Vein endothelial cell (primary cell): ENCODE measurements around the gene TOPAZ1. TPM values are rescaled to one million over a fixed set of nuclear protein-coding genes. Genes with fewer than 3 reads are reported as not detected.

ENCODE experiments used
- total RNA-seq: library from RNA; depleted of rRNA; stranded (reverse); fragments of >200 nt; gene quantifications from 2 replicates; pipeline ENCODE4 v1.2.3, GENCODE V29; 2012

TOPAZ1 gene
- total RNA-seq, result not detected in 2 replicates

DNA sequence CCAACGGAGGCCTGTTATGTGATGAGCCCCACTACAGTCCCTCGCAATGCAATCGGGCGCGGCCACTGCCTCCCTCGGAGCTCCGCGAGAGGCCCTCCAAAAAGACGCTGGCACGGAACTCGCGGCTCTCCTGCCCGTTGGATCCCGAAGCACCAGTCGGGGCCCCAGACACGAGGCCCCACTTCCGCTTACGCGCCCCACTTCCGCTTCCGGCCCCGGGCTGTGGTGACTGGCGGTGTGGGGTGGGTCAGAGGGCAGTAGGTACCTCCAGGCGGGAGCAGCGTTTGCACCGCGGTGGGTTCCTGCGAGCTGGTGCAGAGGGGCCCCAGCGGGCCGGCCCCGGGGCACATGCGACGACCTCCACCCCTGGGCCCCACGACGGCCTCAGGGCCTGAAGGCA lies at the start of gene TOPAZ1:
TSS of gene TOPAZ1 (plus strand) at position 181 of the 400 bp plus-strand sequence. CDS start at position 349, 168 bp downstream.

DNA sequence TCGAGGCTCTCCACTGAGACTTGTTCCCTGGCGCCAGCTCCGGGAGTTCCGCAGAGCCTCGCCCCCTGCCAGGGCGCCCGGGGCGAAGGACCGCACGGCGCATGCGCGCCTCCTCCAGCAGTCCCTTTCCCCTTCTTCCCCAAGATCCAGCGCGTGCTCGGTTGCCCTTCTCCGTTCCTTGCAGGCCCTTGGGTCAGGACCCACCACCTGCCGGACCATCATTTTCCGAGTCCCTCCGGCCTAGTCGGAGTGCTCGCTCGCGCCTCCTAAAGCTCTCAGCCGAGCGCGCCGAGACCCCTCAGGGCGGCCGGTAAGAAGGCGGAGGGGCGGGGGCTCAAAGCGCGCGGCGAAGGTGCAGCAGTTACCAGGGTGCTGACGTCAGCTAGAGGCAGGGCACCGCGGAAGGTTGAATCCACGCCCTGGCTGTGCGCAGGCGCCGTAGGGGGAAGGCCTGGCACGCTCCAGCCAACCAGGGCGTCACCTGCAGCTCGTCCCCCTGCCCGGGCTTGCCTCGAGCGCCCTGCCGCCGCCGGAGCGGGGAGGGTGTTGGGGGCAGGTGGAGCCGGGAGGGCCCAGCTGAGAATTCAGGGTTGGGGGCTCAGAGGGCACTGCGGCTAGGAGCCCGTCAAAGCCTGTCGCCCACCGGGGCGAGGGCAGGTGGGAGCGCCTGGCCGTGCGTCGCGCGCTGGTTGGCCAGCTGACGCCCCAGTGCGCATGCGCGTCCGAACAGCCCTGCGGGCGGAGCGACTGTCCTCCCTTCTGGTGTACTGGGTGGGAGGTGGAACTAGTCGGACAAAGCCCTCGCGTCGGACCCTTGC lies 96.5 kb downstream of the TOPAZ1 start, which contains the start of gene TCAIM:
TSS of gene TCAIM (plus strand) at position 757 of the 818 bp plus-strand sequence. CDS start 16,017 bp downstream, outside the sequence.

Other genes starting within 250 kb of the TOPAZ1 start
- 25.2 and 27.4 TPM in 2 replicates for gene TCAIM, start 96.9 kb downstream of the TOPAZ1 start, total RNA-seq
- gene ZNF445, start 235.8 kb downstream of the TOPAZ1 start, total RNA-seq, result 8.6 and 9.8 TPM in 2 replicates